ENCODE measurements around the gene NCAPG2.

The NCAPG2 gene

DNA sequence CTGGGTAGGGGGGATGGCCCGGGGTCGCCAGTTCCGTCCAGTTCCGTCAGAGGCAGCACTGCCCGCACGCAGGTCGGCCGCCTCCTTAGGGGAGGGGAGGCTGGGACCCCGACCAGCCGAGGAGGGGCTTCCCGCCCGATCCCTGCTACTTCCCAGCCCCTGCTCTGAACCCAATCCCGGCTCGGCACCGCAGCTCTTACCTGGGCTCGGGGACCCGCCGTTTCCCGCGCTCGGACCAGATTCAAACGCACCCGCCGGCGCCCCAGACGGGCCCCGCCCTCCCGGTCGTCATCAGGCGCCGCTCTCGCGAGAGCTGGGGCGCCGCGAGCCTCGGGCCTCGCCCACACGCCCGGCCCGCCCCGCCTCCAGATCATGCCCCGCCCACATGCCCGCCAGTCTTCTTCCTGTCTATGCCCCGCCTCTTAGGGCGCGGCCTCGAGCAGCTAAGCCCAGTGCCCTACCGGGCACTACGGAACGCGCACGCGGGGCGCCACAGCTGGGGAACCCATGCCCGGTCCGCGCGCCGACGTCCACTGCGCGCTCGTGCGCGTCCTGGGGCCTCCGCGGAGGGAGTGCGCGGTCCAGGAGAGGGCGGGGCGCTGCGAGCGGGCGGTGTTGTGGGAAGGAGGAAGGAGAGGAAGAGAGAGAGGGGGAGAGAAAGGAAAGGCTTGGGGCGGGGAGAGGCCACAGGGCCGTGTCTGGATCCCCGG is at the start of gene NCAPG2:
Gene NCAPG2, minus strand, starts transcription at position 281 of the 710 bp plus-strand sequence. CDS start 2,905 bp downstream, outside the sequence.
- DNase-seq (ENCODE audit: low spot score), result peak; percentile 96

GRCh38 chr7:158753900-158754299 is 49.3 kb upstream of the NCAPG2 start:
- DNase-seq (ENCODE audit: low spot score), result no peak

- DNase-seq (ENCODE audit: low spot score), result no peak
These were observed 47.1 kb upstream of the NCAPG2 start for GRCh38 chr7:158751751-158752150.

DNA sequence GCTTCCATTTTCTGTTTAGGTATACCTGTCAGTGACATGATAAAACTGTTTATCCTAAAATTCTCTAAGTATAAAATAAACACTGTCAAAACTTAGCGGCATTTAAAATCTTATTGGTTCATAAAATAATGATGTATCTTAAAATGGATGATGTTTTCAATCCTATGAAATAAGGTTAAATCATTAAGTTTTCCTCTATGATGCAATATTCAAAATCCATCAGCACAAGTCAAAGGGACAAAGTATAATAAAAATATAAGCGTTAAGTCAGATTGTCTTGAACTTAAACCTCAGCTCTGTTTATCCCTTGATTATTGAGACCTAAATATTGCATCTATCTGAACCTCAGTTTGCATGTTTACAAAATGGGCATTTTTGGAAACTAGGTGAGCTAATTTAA is 46.6 kb upstream of the NCAPG2 start:
- no peak for DNase-seq (ENCODE audit: low spot score)

GRCh38 chr7:158750702-158751101 is 46.1 kb upstream of the NCAPG2 start:
- no peak for DNase-seq (ENCODE audit: low spot score)

- no peak for DNase-seq (ENCODE audit: low spot score)
These were observed 44.8 kb upstream of the NCAPG2 start for GRCh38 chr7:158749396-158749795.

GRCh38 chr7:158748335-158748734 is 43.7 kb upstream of the NCAPG2 start:
- no peak for DNase-seq (ENCODE audit: low spot score)

DNA sequence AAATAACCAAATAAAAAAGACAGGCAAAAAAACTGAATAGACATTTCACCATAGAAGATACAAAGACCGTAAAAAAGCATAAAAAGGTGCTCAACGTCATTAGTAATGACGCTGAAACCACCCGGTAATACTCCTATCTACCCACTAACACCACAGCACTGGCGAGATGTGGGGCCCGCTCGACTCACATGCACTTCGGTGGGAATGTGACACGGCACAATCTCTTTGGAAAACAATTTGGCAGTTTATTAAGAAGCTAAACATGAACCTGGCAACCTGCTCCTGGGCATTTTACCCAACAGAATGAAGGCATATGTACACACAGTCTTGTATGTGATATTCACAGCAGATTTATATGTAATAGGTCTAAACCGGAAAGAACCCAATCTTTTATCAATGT is 42.8 kb upstream of the NCAPG2 start:
- DNase-seq (ENCODE audit: low spot score), result no peak

GRCh38 chr7:158746957-158747356 is 42.4 kb upstream of the NCAPG2 start:
- DNase-seq (ENCODE audit: low spot score), result no peak

DNA sequence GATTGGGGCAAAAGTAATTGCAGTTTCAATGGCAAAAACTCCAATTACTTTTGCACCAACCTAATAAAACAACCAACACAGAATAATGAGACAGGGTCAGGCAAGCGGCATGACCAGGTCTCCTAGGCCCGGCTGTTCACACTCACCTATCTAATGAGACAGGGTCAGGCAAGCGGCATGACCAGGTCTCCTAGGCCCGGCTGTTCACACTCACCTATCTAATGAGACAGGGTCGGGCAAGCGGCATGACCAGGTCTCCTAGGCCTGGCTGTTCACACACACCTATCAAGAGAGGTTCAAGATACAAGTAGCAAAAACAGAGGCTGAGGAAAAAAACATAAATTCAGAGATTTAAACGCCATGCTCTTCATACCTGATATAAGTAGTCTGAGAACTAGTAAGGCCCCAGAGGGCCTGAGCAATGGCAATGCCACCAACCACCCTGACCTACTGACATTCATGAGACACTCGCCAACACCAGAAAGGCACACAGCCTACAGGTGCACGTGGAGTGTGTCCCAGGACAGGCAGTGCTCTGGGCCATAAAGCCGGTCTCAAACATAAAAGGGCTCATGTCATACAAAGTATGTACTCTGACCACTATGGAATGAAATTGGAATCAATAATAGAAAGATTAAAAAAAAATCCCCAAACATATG is 40.6 kb upstream of the NCAPG2 start:
- no peak for DNase-seq (ENCODE audit: low spot score)

- no peak for DNase-seq (ENCODE audit: low spot score)
These were observed 39.5 kb upstream of the NCAPG2 start for GRCh38 chr7:158744070-158744469.

DNA sequence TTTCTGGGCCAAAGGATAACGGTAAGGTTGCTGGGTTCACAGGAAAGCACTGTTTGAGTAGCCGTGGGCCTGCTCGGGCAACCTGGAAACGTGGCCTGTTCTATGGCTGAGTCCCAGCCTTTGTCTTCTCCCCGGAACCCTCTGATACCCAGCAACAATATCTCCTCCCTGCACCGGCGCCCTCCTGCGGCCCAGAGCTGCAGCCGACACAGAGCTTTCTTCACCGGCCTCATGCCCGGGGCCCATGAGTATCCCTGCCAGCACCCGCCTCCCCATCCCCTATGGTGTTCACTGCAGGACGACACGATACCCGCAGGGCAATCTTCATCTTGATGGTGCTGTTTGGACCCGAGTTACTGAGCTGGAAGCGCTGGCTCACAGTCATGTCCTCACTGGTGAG is 38.6 kb upstream of the NCAPG2 start:
- DNase-seq (ENCODE audit: low spot score), result no peak

GRCh38 chr7:158742065-158742821 is 37.6 kb upstream of the NCAPG2 start:
- DNase-seq (ENCODE audit: low spot score), result no peak

DNA sequence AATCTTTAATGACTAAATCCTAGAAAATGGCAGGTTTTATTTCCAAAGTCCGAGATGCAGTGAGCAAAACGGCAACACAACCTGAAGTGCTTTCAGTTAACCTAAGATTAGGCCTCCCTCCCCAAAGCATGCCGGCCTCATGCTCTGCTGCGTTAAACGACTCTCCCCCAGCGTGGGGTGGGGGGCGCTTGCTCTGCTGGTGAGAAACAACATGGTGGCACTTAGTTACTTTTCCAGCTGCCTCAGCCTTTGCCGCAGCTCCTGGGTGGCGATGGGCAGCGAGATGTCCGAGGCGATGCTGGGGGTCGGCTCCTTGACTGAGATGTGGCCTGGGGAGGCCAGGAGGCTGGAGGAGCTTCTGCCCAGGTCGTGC is 36.7 kb upstream of the NCAPG2 start:
- DNase-seq (ENCODE audit: low spot score), result no peak

DNA sequence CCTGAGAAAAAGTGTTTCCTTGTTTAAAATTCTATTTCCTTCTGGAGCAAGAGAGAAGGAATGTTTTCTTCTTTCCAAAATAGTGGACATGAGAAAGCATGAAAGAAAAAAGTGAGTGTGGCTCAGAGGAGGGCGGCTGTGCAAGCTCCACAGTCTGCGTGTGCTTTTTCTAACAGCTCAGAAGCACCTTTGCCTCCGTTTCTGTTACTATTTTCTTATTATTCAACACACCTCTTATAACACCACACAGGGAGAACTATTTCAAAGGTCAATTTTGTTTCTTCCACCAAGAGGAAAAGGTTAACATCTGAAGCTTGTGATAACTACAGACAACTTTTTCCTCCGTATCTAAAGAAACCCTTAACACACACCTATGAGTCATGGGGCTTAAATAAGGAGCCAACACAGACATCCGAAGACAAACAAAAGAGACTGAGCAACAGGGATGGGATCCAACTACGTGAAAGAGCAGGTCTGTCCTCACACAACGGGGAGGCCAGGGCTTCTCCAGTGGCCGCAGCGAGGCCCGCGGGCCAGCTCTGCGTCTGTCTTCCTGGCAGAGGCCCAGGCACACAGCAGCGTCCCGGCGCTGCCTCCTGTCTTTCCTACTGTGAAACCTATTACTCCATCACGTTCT is 36.2 kb upstream of the NCAPG2 start:
- no peak for DNase-seq (ENCODE audit: low spot score)

GRCh38 chr7:158740013-158740656 is 35.5 kb upstream of the NCAPG2 start:
- no peak for DNase-seq (ENCODE audit: low spot score)

DNA sequence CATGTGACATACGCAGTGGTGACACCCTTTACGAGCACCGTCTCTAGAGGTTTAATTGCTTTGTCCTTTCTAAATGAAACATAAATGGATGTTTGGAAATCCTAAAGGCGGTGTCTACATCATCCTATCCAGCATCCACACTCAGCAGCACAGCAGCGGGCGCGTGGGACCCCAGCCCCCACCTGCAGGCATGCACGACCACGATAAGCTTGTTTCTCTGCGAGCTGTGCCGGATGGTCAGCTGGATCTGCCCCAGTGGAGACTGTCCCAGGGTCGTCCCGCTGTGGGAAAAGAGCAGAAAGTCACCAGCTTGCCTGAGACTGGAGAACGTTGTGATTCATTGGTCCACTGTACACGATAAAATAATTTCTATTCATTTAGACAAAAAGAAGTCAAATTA is 34.2 kb upstream of the NCAPG2 start:
- no peak for DNase-seq (ENCODE audit: low spot score)

GRCh38 chr7:158737064-158737695 is 32.6 kb upstream of the NCAPG2 start:
- DNase-seq (ENCODE audit: low spot score), result no peak

- no peak for DNase-seq (ENCODE audit: low spot score)
These were observed 31.3 kb upstream of the NCAPG2 start for GRCh38 chr7:158735935-158736334.

- no peak for DNase-seq (ENCODE audit: low spot score)
These were observed 30.3 kb upstream of the NCAPG2 start for GRCh38 chr7:158734861-158735260.

DNA sequence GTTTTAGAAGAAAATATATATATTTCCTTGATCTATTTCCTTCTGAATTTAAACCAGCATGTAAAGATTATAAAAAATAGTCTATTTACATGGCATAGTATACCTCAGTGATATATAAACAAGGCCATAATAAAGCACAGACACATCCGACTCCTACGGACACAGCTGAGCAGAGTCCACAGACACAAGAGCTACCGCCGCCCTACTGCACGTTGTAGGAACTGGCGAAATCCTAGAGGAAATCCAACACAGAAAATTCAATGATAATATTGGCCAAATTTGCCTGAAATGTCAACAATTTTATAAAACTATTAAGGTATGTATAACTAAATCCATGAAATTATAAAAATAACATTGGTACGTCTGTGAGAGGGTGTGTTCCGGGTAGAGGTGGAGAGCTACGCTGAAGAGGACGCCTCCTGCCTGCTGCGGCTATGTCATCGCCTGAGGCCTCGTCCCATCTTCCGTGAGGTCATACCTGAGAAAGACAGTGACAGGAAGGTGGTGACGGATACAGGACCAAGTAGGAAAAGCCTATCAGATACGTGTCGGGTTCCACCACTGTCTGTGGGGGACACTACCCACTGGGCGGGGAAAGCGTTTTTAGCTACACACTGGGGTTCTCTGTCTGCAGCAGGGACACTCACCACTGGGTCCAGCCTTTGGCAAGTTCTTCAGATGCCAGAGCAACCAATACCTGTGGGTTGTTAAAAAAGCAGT is 29.3 kb upstream of the NCAPG2 start:
- DNase-seq (ENCODE audit: low spot score), result no peak
